ENCODE results near the gene MYZAP.
A peak's percentile ranks its signal among the peaks of the same experiment; 100 is the strongest.

Gene MYZAP

DNA sequence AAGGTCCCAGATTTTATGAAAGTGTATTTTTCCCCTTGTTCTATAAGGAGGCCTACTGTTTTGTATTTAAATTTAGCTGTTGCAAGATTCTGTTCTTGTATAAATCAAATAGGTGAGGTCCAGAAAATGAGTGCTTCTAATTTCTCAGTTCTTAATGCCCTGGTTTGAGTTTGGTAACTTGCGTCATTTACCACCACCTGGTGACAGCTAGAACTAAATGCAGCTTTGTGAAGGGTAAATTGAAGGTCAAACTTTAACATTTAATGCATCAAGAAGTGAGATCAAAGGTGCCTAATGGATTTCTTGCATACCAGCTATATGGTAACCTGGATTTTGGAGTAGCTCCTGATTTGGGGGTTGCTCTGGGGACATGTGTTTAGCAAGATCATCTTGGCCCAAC lies 64.1 kb downstream of the MYZAP start:
- H3K79me2 ChIP-seq (ENCODE audit: control insufficient read depth, insufficient read depth, low read length, unreplicated experiment), result no peaks in the 10 kb centered on the region

DNA sequence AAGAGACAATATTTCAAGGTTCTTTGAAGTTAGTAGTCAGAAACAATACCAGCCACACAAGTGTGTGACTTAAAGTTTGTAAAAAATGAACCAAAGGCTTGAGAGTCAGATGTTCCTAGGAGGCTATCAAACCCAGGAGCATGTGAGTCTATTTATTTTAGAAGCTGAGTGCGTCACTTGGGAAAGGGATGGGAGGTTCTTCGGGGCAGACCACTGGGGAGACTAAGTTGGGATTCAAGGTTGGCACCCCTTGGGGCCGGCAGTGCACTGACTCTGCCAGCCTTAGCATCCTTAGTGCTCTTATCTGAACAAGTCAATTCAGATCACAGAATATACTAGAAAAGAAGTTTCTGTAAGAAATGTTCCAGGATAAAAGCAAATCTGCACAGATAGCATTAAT lies 64.7 kb downstream of the MYZAP start:
- Histone ChIP-seq H3K79me2 (ENCODE audit: control insufficient read depth, insufficient read depth, low read length, unreplicated experiment) (no peaks in the 10 kb centered on the region), H3K36me3 (ENCODE audit: insufficient read depth, low read length) (no peaks in the 10 kb centered on the region), H2AFZ (ENCODE audit: low read length, unreplicated experiment) (no peak overlapping the region), H3K4me3 (ENCODE audit: low read depth, low read length) (no peak overlapping the region), H3K27ac (ENCODE audit: low read depth, low read length) (no peak overlapping the region), H3K27me3 (ENCODE audit: insufficient read depth, low read length) (no peaks in the 10 kb centered on the region), H3K4me1 (ENCODE audit: control insufficient read depth, insufficient read depth, low read length, unreplicated experiment) (no peaks in the 10 kb centered on the region)

More for the DNA sequence above, 64.1 kb downstream of the MYZAP start:
- Histone ChIP-seq H3K4me1 (ENCODE audit: control insufficient read depth, insufficient read depth, low read length, unreplicated experiment) (no peaks in the 10 kb centered on the region), H3K4me3 (ENCODE audit: low read depth, low read length) (no peak overlapping the region), H3K27ac (ENCODE audit: low read depth, low read length) (no peak overlapping the region), H3K27me3 (ENCODE audit: insufficient read depth, low read length) (no peaks in the 10 kb centered on the region), H2AFZ (ENCODE audit: low read length, unreplicated experiment) (no peak overlapping the region), H3K36me3 (ENCODE audit: insufficient read depth, low read length) (no peaks in the 10 kb centered on the region)

DNA sequence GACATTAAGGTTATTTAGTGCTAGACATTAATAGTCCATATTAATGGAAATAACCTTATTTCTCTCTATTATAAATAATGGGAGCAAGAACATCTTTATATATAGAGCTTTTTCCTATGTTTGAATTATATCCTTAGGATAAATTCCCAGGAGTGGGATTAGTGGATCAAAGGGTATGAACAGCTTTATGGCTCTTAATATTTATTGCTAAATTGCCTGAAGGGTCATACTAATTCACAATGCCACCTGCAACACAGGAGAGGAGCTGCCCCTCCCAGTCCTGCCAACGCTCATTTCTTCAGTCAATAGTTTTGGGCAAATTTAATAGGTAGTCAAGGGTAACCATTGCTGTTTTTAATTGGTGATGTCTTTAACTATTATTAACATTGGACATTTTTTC lies 65.9 kb downstream of the MYZAP start:
- no peak overlapping the region for H3K27ac ChIP-seq (ENCODE audit: low read depth, low read length)
- H3K79me2 ChIP-seq (ENCODE audit: control insufficient read depth, insufficient read depth, low read length, unreplicated experiment), result no peaks in the 10 kb centered on the region
- H3K27me3 ChIP-seq (ENCODE audit: insufficient read depth, low read length), result no peaks in the 10 kb centered on the region

DNA sequence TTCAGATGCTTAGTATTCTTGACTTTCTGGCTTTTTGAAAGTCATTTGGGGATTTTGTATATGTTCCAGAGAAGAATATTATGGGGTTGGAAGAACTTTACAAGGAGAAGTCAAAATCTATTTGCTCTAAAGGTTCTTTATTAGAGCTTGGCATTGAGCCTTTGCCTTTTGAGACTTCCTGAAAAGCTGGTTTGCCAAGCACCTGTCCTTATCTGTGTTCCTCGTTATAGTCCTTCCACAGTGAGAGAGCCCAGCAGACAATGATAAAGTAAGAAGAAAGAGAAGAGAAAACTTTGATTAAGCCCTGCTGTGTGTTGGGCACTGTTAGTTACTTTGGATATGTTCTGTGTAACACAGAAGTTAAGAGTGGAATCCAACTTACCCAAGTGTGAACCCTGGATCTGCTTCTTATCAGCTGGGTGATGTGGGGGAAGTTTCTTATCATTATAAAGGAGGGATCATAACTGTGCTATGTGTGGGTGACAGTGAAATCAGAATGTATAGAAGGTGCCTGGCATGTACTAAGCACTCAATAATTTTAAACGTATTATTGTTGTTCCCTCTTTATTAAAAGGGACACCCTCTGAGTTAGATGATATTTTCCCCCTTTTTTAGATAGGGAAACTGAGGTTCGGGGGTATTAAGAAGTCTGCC lies 70.5 kb downstream of the MYZAP start:
- Histone ChIP-seq H3K27me3 (ENCODE audit: insufficient read depth, low read length) (no peaks in the 10 kb centered on the region), H2AFZ (ENCODE audit: low read length, unreplicated experiment) (no peak overlapping the region), H3K79me2 (ENCODE audit: control insufficient read depth, insufficient read depth, low read length, unreplicated experiment) (no peaks in the 10 kb centered on the region), H3K4me3 (ENCODE audit: low read depth, low read length) (no peak overlapping the region), H3K27ac (ENCODE audit: low read depth, low read length) (no peak overlapping the region), H3K4me1 (ENCODE audit: control insufficient read depth, insufficient read depth, low read length, unreplicated experiment) (peaks cover 4% of the 10 kb centered on the region), H3K36me3 (ENCODE audit: insufficient read depth, low read length) (no peaks in the 10 kb centered on the region)

More for the DNA sequence above, 65.9 kb downstream of the MYZAP start:
- Histone ChIP-seq H3K4me3 (ENCODE audit: low read depth, low read length) (no peak overlapping the region), H3K4me1 (ENCODE audit: control insufficient read depth, insufficient read depth, low read length, unreplicated experiment) (no peaks in the 10 kb centered on the region), H2AFZ (ENCODE audit: low read length, unreplicated experiment) (no peak overlapping the region), H3K36me3 (ENCODE audit: insufficient read depth, low read length) (no peaks in the 10 kb centered on the region)

DNA sequence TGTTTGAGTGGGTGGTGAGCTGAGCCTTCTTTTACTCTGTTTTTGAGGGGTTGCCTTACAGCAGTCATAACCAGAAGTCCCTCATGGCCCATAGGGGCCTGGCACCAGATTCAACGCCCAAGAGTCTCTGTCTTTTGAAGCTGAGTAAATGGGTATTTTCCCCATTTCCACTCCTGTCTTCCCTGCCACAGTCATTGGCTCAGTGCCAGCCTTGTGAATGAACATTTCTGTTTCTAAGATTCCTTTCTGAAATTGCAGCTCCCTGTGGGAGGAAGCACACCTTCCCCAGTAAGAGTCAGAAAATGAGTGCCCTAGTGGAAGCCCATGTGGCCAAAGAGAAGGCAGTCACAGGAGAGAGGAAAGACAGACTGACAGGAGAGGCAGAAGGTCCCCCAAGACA lies 71.1 kb downstream of the MYZAP start:
- Histone ChIP-seq H3K4me3 (ENCODE audit: low read depth, low read length) (no peak overlapping the region), H3K79me2 (ENCODE audit: control insufficient read depth, insufficient read depth, low read length, unreplicated experiment) (no peaks in the 10 kb centered on the region), H3K27ac (ENCODE audit: low read depth, low read length) (no peak overlapping the region), H3K27me3 (ENCODE audit: insufficient read depth, low read length) (no peaks in the 10 kb centered on the region), H2AFZ (ENCODE audit: low read length, unreplicated experiment) (no peak overlapping the region), H3K4me1 (ENCODE audit: control insufficient read depth, insufficient read depth, low read length, unreplicated experiment) (peaks cover 9% of the 10 kb centered on the region), H3K36me3 (ENCODE audit: insufficient read depth, low read length) (no peaks in the 10 kb centered on the region)

DNA sequence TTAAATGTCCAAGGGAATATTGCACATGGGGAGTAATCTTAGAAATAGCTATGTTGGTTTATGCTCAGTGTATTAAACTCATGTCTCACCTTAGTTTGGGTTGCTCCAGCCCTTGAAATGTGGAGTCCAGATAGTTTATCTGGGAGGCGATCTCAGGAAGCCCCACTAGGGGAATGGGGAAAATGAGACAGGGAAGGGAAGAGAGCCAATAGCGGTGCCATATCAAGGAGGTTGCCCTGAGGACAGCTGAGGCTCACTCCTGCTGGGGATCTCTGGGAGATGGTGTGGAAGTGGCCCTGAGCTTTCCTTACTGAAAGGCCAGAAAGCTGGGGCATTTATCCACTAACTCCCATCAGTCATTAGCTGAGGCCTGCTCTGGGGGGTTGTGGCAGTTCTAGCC lies 71.6 kb downstream of the MYZAP start:
- no peak overlapping the region for H3K27ac ChIP-seq (ENCODE audit: low read depth, low read length)
- H3K27me3 ChIP-seq (ENCODE audit: insufficient read depth, low read length), result no peaks in the 10 kb centered on the region
- H2AFZ ChIP-seq (ENCODE audit: low read length, unreplicated experiment), result no peak overlapping the region
- no peaks in the 10 kb centered on the region for H3K79me2 ChIP-seq (ENCODE audit: control insufficient read depth, insufficient read depth, low read length, unreplicated experiment)
- no peaks in the 10 kb centered on the region for H3K36me3 ChIP-seq (ENCODE audit: insufficient read depth, low read length)
- peaks cover 12% of the 10 kb centered on the region for H3K4me1 ChIP-seq (ENCODE audit: control insufficient read depth, insufficient read depth, low read length, unreplicated experiment)
- H3K4me3 ChIP-seq (ENCODE audit: low read depth, low read length), result no peak overlapping the region

DNA sequence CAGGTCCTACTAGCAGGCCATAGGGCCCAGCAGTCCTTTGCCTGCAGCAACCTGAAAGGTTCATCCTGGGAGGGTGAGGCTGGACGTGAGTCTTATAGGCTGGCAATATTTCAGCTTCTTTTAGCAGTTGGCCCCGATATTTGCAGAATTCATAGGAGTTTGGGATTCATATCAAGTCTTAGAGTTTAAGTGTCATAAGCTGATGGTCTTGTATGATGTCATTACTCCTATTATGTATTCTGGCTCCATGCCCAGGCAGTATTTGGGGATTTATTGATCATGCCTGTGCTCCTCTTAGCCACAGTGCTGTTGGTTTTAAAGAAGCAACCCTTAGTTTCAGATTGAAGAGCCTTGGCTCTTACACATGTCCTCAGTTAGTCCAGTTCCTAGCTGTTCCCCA lies 73.5 kb downstream of the MYZAP start:
- H3K4me3 ChIP-seq (ENCODE audit: low read depth, low read length), result no peak overlapping the region
- no peak overlapping the region for H3K27ac ChIP-seq (ENCODE audit: low read depth, low read length)
- no peaks in the 10 kb centered on the region for H3K36me3 ChIP-seq (ENCODE audit: insufficient read depth, low read length)

DNA sequence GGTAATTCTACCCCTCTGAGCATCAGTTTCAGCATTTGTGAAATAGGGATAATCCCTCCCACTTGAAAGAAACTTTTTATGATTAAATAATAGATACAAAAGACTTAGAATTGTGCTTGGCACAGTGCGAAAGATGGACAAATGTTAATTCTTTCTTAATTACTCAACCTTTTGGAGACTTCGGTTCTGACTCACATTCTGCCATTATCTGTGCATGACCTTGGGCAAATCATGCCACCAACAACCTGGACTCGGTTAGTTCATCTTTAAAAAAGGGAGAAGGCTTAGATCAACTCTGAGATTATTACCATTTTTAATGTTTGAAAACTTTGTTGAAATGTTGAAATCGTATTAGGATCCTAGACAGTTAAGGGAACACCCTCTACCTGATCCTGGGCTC lies 74.2 kb downstream of the MYZAP start:
- Histone ChIP-seq H3K36me3 (ENCODE audit: insufficient read depth, low read length) (no peaks in the 10 kb centered on the region), H3K4me1 (ENCODE audit: control insufficient read depth, insufficient read depth, low read length, unreplicated experiment) (peaks cover 12% of the 10 kb centered on the region), H3K27me3 (ENCODE audit: insufficient read depth, low read length) (no peaks in the 10 kb centered on the region), H2AFZ (ENCODE audit: low read length, unreplicated experiment) (no peak overlapping the region), H3K79me2 (ENCODE audit: control insufficient read depth, insufficient read depth, low read length, unreplicated experiment) (no peaks in the 10 kb centered on the region), H3K4me3 (ENCODE audit: low read depth, low read length) (no peak overlapping the region), H3K27ac (ENCODE audit: low read depth, low read length) (no peak overlapping the region)

More for the DNA sequence above, 73.5 kb downstream of the MYZAP start:
- H3K4me1 ChIP-seq (ENCODE audit: control insufficient read depth, insufficient read depth, low read length, unreplicated experiment), result peaks cover 12% of the 10 kb centered on the region
- no peak overlapping the region for H2AFZ ChIP-seq (ENCODE audit: low read length, unreplicated experiment)
- H3K79me2 ChIP-seq (ENCODE audit: control insufficient read depth, insufficient read depth, low read length, unreplicated experiment), result no peaks in the 10 kb centered on the region
- H3K27me3 ChIP-seq (ENCODE audit: insufficient read depth, low read length), result no peaks in the 10 kb centered on the region

DNA sequence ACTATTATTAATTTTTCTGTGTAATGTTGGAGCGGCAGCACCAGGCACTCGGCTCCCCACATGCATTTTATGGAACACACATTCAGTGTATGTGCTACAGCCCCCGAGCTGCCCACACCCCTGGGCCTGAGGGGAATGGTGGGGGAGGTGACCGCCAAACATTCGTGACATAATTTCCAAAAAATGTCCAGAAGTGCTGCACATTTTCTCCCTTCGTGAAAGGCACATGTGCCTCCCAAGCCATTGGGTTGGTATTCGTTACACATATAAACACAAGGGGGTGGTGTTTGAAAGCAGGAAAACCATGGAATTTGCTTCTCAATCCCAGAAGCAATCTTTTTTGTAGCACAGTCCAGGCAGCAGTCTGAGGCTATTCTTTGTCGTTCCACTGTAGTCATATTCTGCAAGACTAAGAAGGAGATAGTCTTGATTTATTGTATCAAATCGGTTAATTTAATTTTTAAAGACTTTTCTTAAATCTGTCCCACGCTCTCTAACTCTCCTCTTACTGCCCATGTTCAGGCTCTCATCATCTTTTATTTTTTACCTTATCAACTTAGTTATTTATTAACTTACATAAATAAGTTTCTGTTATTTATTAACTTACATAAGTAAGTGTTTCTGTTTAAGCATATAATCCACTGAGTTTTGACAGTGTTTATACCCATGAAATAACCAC lies 75.6 kb downstream of the MYZAP start:
- H3K36me3 ChIP-seq (ENCODE audit: insufficient read depth, low read length), result no peaks in the 10 kb centered on the region

DNA sequence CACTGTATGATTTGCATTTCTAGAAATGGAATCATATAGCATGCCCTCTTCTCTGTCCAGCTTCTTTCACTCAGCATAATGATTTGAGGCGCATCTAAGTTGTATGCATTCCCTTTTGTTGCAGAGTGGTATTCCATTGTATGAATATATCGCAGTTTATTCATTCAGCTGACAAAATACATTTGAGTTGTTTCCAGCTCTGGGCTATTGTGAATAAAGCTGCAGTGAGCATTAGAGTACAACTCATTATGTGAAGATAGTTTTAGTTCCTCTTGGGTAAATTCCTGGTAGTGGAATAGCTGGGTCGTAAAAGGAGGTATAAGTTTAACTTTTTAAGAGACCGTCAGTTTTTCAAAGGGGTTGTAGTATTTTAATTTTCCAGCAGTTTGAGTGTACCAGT lies 76.3 kb downstream of the MYZAP start:
- H2AFZ ChIP-seq (ENCODE audit: low read length, unreplicated experiment), result no peak overlapping the region
- peaks cover 12% of the 10 kb centered on the region for H3K4me1 ChIP-seq (ENCODE audit: control insufficient read depth, insufficient read depth, low read length, unreplicated experiment)
- no peak overlapping the region for H3K27ac ChIP-seq (ENCODE audit: low read depth, low read length)
- no peaks in the 10 kb centered on the region for H3K27me3 ChIP-seq (ENCODE audit: insufficient read depth, low read length)
- H3K4me3 ChIP-seq (ENCODE audit: low read depth, low read length), result peak overlapping the region; percentile 14
- no peaks in the 10 kb centered on the region for H3K36me3 ChIP-seq (ENCODE audit: insufficient read depth, low read length)
- no peaks in the 10 kb centered on the region for H3K79me2 ChIP-seq (ENCODE audit: control insufficient read depth, insufficient read depth, low read length, unreplicated experiment)

More for the DNA sequence above, 75.6 kb downstream of the MYZAP start:
- no peak overlapping the region for H3K27ac ChIP-seq (ENCODE audit: low read depth, low read length)
- H3K79me2 ChIP-seq (ENCODE audit: control insufficient read depth, insufficient read depth, low read length, unreplicated experiment), result no peaks in the 10 kb centered on the region
- no peaks in the 10 kb centered on the region for H3K27me3 ChIP-seq (ENCODE audit: insufficient read depth, low read length)
- peak overlapping the region; percentile 14 for H3K4me3 ChIP-seq (ENCODE audit: low read depth, low read length)
- H2AFZ ChIP-seq (ENCODE audit: low read length, unreplicated experiment), result peak overlapping the region; percentile 1
- H3K4me1 ChIP-seq (ENCODE audit: control insufficient read depth, insufficient read depth, low read length, unreplicated experiment), result peaks cover 12% of the 10 kb centered on the region

DNA sequence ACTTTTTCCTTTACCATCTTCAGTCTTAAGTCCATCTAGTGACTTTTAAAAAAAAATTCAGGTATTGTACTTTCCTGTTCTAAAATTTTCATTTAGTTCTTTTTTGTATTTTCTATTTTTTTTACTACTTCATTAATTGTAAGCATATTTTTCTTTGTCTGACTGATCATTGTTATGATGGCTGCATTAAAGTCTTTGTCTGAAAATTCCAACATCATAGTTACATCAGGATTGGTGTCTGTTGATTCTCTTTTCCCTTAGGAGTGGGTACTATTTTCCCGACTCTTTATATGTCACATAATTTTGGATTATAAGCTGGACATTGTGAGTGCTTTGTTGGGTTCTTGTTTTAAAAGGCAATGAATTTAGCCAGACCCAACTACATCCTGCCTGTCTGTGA lies 79.9 kb downstream of the MYZAP start:
- no peak overlapping the region for H2AFZ ChIP-seq (ENCODE audit: low read length, unreplicated experiment)
- H3K36me3 ChIP-seq (ENCODE audit: insufficient read depth, low read length), result no peaks in the 10 kb centered on the region
- peaks cover 12% of the 10 kb centered on the region for H3K4me1 ChIP-seq (ENCODE audit: control insufficient read depth, insufficient read depth, low read length, unreplicated experiment)
- no peaks in the 10 kb centered on the region for H3K27me3 ChIP-seq (ENCODE audit: insufficient read depth, low read length)
- H3K4me3 ChIP-seq (ENCODE audit: low read depth, low read length), result no peak overlapping the region
- no peaks in the 10 kb centered on the region for H3K79me2 ChIP-seq (ENCODE audit: control insufficient read depth, insufficient read depth, low read length, unreplicated experiment)
- H3K27ac ChIP-seq (ENCODE audit: low read depth, low read length), result no peak overlapping the region

All from ACC112 (cell line).